GM21381 (cell line): ENCODE measurements around the gene PKDCC.
"Not testable (repeated sequence)": the region's sequence is repeated elsewhere in the genome, so short reads cannot be mapped to it uniquely, and the experiment has no call there.

ENCODE experiments used
- ATAC-seq: cut with Tn5 transposase; IDR thresholded peaks from one replicate; pipeline ENCODE4 v1.9.1; 2021; ENCODE audit warnings: mild to moderate bottlenecking, moderate library complexity; ENCODE audit not compliant: unreplicated experiment

PKDCC gene

DNA sequence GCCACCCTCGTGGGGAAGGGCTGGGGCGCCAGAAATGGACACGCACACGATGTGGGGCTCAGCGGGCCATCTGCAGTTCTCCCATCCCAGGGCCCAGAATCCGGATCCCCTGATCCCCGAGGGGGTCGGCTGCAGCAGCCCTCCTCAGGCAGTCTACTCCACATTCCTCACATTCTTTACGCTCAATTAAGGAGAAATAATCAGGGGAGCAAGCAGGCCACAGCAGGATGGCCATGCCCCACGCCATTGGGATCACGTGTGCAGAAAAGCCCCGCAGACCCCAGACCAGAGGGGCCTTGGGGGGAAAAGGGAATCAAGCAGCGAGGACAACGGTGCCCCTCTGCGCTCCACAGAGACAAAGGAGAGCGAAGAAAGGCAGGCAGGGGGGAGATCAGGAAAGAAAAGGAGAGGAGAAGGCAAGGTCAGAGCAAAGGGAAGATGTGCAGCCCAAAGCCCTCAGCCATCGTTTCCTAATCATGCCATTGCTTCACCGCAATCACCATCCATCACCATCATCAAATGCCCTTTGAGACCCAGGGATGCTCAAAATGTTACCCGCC lies 17.5 kb upstream of the PKDCC start:
- ATAC-seq, result no peak

DNA sequence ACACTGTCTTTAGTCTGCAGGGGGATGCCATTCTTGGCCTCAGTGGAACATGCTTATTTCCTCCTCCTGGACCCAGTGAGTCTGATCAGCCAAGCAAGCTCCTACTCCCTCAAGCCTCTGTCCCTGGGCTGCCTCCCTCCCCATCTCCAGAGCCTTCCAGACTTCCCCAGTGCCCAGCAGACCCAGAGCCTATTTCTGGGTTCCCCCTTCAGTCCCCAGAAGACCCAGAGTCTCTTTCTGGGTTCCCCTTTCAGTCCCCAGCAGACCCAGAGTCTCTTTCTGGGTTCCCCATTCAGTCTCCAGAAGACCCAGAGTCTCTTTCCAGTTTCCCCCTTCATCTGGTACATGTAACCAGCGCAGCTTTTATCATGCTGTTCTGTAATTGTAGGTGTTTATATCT lies 17.0 kb upstream of the PKDCC start:
- no peak for ATAC-seq

DNA sequence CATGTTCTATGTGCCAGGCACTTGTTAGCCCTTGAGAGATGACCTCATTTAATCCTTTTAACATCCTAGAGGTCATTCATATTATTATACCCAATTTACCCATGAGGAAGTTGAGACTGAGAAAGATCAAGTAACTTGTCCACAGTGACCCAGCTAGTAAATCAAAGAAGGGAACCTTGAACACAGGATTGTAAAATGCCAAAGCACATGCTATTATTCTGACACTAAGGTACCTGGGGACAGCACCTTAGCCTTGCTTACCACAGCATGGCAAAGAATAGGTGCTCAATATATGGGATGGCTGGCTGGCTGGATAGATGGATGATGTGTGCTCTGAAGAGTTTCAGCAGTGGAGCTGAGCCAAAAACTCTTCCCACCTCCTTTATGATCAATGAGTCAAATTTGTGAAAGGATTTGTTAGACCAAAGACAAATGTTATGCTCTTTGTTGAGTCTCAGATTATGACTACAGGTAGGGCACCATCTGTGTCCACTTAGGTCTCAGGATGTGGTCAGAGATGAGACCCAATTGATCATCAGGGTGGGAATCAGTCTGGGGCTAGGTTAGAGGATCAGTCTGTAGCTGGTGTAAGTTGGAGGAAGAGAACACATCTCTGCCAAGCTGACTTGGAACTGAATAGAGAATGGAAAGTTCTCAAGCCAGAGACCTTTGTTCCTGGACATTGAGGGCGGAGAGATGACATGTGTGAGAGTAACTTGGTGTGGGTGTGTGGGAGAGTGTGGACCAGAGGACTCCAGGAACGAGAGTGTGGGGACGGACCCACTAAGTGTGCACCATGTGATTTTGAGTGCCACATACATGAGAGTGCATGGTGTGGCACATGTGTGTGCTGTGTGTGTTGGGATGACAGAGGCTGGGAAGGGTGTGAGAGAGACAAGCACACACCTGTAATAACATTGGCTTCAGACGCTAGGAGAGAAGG lies 16.3 kb upstream of the PKDCC start:
- ATAC-seq, result no peak

DNA sequence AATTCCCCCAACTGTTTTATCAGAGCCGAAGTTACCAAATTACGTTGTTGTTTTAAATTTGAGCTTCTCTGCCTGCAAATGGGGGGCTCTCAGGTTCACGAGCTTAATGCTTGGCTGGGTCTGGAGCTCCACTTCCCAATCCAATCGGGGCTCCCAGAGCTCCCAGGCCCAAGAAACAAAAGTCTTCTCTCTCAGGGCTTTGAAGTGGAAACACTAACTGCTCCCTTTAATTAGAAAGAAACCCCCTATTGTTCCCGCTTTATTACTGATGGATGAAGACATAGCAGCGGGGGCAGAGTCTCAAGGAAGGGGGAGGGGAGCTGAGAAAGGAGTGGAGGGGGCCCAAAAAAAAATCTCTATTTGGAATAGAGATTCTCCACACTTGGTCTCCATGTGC lies 15.6 kb upstream of the PKDCC start:
- ATAC-seq, result no peak

DNA sequence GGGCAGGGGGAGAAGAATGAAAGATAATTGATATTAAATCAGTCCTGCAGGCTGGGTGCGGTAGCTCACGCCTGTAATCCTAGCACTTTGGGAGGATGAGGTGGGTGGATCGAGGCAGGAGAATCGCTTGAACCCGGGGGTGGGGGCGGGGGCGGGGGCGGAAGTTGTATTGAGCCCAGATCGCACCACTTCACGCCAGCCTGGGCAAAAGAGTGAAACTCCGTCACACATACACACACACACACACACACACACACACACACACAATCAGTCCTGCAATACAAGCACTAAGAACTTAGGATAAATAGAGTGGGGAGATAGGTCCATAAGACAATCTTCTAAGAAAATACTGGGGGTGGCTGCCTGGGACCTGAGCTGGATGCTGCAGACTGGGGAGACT lies 15.1 kb upstream of the PKDCC start:
- no peak for ATAC-seq

DNA sequence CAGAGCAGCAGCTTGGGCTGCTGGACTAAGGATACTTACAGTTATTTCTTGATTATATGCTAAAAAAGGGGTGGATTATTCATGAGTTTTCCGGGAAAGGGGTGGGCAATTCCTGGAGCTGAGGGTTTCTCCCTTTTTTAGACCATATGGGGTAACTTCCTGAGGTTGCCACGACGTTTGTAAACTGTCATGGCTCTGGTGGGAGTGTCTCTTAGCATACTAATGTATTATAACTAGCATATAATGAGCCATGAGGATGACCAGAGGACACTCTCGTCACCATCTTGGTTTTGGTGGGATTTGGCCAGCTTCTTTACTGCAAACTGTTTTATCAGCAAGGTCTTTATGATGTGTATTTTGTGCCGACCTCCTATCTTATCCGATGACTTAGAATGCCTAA lies 13.7 kb upstream of the PKDCC start:
- not testable (repeated sequence) for ATAC-seq

DNA sequence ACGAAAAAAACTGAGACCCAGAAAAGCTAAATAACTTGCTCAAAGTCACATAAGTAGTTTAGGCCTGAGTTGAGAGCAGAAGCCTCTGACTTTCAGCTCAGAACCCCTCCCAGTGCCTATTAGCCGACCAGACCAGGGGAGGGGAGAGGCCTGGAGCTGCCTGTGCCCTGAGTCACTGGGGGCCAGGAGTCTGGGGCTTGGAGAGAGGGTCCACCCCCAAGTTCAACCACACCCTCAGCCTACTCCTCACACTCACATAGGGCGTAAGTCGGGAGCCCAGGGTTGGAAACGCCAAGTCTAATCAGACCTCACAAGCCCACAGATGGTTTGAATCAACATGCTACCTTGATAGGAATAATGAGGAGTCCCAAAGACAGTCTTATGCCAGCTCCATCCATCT lies 12.6 kb upstream of the PKDCC start:
- no peak for ATAC-seq

DNA sequence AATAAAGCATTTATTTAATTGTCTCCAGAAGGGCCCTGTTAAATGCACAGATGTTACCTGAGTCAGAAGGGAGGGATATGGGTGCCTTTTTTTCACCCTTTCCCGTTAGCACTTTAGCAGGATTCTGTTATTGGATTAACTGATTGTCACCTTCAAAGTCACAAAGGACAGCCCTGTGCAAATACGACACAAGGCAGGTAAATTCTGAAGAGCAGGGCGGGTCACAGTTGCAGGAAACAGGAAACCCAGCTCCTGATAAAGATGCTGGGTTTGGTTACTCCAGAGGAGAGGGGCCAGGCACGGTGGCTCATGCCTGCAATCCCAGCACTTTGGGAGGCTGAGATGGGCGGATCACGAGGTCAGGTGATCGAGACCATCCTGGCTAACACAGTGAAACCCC lies 11.4 kb upstream of the PKDCC start:
- no peak for ATAC-seq

DNA sequence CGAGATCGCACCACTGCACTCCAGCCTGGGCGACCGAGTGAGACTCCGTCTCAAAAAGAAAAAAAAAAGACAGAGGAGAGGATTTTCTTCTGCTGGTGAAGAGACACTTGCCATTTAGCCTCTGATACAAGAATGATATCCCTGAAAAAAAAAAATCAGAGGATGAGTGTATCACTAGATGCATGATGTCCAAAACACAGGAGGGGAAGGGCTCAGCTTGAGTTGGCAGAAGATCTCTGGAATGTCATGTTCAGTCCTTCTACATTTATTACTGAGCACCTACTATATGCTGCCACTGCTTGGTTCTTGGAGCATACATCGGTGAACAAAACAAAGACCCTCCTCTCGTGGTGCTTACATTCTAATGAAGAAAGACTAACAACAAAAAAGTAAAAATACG lies 10.9 kb upstream of the PKDCC start:
- ATAC-seq, result no peak

DNA sequence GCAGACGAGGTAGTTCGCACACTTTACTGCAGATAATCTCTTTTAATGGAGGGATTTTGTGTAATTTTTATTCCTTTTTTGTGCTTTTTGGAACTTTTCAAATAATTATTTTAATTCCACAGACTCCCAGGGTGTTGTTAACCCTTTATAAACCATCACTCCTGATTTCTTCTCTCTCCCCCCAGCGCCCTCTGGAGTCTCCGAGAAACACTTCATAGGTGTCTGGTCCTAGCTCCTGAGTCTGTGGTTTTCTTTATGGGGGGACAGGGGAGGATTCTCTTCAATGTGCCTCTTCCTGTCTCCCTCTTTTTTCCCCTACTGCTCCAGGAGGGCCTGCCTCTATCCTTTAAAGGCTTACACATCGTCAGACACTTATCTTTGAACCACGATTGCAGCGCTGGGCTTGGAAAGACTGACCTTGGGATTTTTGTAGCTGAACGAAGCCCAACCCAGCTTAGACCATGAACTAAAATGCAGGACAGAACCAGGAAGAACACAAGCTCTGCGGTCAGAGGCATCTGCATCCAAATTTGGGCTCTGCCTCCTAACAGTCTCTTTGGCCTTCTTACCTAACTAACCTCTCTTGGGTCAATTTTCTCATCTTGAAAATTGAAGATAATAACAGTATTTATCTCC lies 7.1 kb upstream of the PKDCC start:
- no peak for ATAC-seq

DNA sequence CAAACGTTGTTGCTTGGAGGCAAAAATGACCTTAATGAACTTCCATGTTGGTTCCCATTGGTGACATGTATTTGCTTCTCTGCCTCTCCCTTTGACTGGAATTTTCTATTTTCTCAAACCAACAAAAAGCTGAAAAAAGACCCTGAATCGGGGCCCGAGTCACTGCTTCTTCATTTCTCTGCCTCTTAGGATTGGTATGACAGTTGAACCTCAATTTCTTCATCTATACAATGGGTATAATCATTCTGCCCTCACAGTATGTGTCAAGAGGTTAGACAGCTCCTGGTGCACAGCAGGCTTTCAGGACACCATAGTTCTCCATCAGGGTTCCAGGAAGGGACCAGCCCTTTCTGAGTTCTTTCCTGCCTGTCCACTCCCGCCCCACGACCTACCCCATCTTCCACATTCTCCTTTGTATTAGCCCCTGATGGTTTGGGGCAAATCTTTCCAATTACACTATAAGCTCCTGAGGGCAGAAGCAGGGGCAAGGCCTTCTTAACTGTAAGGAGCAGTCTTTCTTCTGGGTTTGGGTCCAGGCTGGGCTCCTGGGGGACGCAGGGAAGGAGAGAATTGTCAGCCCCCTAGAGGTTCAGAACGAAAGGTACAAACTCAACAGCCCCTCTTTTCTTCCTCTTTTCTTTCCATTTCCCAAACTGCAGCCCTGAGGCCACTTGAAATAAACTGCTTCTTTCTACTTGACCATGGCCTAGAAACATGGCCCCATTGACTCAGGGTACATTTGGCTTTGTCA lies 6.3 kb upstream of the PKDCC start:
- no peak for ATAC-seq

DNA sequence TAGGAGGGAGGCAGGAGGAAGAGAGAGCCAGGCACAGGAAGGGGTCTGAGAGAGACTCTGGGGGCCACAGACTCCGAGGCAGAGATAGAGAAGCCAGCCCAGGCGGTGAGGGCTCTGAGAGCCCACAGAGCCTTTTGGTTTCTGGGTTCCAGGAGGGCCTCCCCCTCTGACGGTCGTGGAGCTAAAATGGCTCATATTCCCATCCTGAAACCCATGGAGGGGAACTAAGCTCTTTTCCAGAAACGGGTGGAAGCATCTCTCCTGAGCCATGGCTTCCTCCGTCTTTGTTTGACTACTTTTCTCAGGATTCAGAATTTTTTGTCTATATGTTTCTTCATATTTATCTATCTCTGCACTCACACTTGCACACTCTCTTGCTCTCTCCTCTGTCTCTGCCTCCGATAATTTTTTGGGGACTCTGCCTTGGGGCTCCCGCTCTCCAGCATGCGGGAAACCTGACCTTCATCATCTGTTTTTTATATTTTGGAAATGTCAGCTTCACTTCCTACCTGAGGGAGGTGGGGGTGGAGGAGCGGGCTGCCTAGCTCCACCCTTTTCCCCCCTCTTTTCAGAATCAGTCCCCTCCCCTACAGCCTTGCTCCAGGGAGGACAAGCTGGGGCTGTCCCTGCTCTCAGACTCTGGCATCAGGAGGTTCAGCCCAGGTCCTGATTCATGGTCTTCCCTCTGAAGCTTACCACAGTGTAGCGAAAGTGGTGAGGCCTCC lies 5.0 kb upstream of the PKDCC start:
- no peak for ATAC-seq

DNA sequence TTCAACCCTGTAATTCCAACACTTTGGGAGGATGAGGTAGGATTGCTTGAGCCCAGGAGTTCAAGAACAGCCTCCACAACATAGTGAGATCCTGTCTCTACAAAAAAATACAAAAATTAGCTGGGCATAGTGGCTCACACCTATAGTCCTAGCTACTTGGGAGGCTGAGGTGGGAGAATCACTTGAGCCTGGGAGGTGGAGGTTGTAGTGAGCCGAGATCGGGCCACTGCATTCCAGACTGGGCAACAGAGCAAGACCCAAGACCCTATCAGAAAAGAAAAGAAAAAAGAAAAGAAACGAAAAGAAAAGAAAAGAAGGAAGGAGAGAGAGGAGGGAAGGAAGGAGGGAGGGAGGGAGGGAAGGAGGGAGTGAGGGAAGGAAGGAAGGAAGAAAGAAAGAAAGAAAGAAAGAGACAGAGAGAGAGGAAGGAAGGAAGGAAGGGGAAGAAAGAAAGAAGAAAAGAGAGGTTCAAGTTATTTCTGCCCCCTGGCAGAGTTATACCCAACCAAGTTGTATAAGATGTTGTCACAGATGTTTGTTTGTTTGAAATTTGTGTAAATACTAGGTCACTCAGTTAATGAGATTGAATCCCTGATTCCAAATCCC lies 3.9 kb upstream of the PKDCC start:
- ATAC-seq, result no peak

DNA sequence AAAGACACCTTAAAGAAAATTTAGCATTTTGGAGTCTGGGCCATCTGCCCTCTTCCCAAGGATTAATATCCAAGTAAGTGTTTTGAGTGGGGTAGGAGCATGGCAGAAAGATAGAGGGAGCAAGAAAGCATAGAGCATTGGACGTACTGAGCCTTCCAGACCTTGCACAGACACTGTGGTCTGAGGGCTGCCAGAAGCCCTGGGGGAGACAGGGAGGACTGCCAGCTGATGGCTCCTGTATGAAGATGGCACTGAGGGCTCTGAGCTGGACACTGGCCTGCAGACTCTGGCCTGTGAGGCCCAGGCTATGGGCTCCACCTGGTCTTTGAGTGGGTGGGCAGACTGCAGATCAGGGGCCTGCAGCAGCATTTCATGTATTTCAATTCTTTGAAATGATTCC lies 2.9 kb upstream of the PKDCC start:
- no peak for ATAC-seq

DNA sequence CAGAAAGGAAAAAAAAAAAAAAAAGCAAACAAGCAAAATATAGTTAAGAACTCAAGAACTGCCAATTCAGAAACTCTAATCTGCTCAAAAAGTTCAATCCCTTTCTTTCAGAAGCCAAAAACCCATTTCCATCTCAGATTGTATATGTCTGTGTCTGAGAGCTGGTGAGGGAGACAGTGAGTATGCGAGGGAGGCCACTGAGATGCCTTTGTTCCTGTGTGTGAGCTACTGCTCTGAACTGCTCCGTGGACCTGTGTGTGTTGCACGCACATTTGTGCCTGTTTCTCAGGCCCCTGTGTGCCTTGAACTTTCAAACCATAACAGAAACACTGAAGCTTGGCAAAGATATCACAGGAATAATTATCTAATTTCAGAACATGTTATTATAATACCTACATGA lies 2.5 kb upstream of the PKDCC start:
- no peak for ATAC-seq

DNA sequence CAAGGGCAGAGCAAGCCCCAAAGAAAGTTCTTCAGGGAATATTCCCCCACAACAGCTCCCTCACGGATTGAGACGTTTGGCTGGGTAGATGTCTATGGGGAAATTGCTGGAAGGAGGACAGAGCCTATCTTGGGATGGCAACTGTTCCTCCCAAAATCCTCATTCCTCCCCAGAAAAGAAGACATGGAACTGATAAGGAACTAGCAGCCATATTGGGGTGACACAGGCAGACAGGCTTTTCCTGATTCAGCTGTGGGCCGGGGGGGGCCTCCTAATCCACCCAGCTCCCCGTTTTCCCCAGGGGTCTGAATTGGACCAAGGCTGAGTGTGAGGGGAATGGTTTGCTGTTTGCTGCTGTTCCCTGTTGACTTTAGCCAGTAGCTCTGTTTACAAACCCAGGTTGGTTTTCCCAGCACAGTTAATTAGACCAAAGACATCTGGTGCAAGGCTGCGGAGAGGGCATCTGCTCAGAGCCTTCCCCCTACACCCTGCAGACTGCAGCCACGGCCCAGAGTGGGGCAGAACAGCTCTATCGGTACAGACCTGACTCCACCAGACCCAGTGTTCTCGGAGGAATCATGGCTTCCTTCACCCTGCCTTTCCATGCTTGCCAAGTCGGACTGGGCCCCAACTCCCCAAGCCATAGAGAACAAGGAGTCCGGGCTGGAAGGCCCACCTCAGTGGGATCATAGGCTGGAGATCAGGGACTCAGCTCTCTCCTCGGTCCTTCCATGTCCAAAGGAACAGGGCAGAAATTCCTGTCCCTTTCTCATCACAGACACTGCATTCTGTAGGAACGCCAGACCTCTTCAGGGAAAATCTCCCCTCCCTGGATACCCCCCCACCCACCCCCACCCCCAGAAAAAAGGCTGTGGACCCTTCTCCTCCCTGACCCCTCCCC lies 1.7 kb upstream of the PKDCC start:
- no peak for ATAC-seq

DNA sequence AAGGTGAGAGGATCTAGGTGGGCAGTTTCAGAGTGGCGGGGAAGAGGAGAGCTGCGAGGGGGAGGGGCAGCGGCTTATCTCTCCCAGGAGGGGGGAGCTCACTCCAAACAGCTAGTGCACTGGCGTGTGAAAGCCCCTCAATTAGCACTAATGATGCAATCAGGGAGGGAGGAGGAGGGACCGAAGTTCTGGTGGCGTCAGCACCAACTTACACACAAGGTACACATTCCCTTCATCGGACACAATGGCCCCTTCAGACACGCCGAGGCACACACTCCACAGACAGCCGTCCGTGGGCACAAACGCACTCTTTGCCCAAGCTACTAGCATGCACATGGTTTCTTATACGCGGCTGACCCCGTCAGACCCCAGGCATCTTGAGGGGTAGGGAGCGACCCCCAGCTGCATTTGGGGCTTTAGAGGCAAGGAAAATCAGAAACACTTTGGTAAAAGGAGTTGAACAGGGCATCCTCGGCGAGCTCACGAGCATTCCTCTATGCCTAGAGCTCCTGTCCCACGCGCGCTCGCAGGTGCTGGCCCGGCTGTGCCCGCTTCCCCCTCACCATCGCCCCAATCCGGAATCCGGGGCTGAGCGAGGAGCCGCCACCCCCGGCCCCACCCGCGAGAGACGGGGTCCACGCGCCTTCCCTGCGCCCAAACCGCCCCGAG lies 868 bp upstream of the PKDCC start:
- ATAC-seq, result no peak

DNA sequence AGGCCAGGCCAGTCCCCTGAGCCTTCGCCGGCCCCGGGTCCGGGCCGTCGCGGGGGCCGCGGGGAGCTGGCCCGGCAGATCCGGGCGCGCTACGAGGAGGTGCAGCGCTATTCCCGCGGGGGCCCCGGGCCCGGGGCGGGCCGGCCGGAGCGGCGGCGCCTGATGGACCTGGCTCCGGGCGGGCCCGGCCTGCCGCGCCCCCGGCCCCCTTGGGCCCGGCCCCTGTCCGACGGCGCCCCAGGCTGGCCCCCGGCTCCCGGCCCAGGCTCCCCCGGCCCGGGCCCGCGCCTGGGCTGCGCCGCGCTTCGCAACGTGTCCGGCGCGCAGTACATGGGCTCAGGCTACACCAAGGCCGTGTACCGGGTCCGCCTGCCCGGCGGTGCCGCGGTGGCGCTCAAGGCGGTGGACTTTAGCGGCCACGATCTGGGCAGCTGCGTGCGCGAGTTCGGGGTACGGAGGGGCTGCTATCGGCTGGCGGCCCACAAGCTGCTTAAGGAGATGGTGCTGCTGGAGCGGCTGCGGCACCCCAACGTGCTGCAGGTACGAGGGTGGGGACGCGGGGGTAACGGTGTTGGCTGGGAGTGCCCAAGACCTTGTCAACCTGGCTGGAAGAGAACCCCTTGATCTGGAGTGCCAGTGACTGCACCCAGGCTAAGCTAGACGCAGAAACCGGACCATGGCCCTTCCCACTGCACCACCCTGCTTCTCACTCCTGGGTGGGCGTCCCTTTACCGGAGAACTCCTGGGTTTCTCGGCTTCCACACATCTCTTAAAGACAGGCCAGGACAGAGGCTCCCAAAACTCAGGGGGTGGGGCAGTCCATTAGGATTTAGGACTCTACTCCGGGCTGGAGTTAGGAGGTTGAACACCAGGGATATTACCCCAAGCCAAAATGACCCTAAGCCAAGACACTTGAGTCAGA lies 739 bp downstream of the PKDCC start:
- ATAC-seq, result peak; percentile 17
